Activated T-helper 2 cell treated with anti-CD3 and anti-CD28 coated beads, Interferon-gamma antibody, Interleukin-2, Interleukin-4, amounts not matched to agents 10 μg/mL and 5 μg/mL and 100 μg/mL, durations not matched to agents 14 hours and 24 hours and 36 hours (primary cell): ENCODE measurements around the gene MELTF. TPM values are rescaled to one million over a fixed set of nuclear protein-coding genes. Genes with fewer than 3 reads are reported as not detected.

Source experiments
- DNase-seq: peaks from one replicate; pipeline ENCODE4 v3.0.0; 2021; ENCODE audit warnings: low spot score
- H3K27ac Mint-ChIP-seq: one replicate; pipeline ENCODE4 v1.8.0; 2021; ENCODE audit warnings: mixed read lengths
- H3K27me3 Mint-ChIP-seq: one replicate; pipeline ENCODE4 v1.8.0; 2021; ENCODE audit warnings: low read depth, mixed read lengths
- H3K36me3 Mint-ChIP-seq: one replicate; pipeline ENCODE4 v1.8.0; 2021; ENCODE audit warnings: low read depth, mixed read lengths
- H3K4me1 Mint-ChIP-seq: one replicate; pipeline ENCODE4 v1.8.0; 2021; ENCODE audit warnings: low read depth, mixed read lengths
- H3K4me3 Mint-ChIP-seq: one replicate; pipeline ENCODE4 v1.8.0; 2021; ENCODE audit warnings: low read depth, mild to moderate bottlenecking, moderate library complexity, mixed read lengths
- H3K9me3 Mint-ChIP-seq: one replicate; pipeline ENCODE4 v1.8.0; 2021; ENCODE audit warnings: mixed read lengths
- intact Hi-C: fragments of 100-400 bp; cut with micrococcal nuclease; formaldehyde crosslinking; loops from one replicate; pipeline ENCODE4 v1.15.1; 2023
- total RNA-seq: library from RNA; stranded (reverse); gene quantifications from 2 replicates; pipeline ENCODE4 v1.2.3, GENCODE V29; 2022

Gene MELTF
- total RNA-seq, 1 donor from 2014 or later: 7.6 TPM

DNA sequence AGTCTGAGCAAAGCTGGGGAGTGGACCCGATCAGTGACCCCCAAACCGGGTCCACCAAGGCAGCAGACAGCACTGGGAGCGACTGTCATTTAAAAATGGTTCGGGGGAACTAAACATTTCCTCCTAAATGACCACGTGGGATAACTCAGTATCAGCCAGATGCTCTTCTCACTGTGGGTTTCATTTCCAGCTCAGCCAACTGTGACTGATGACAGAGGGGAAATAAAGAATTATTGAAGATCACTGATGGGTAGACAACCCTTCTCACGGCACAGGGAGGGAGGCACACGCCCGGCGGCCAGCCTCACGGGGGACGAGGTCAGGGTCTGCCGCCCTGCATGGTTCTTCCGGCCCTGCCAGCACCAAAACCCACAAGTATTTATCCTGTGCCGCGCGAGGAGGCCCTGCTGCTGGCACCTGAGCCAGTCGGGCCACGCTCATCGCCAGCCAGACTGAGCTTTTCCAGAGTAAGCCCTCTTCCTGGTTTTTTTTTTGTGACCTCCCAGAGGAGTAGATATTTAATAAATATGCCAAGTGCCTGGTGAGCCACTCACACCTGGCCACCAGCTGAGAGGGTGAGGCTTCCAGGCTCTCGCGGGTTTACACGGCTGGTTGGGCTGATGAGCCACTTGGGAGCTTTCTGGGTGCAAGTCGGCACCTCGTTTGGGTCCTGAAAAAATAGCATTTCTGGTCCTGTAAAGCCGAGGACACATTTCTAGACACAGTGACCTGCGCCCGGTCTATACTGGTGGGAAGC is 6.2 kb downstream of the MELTF start:
- Mint-ChIP-seq H3K36me3 (no peaks in the 10 kb centered on the region), H3K9me3 (no peaks in the 10 kb centered on the region), H3K27me3 (peaks cover 15% of the 10 kb centered on the region), H3K27ac (no peak overlapping the region), H3K4me3 (no peak overlapping the region), H3K4me1 (peaks cover 5% of the 10 kb centered on the region)
- DNase-seq: no peak
- intact Hi-C loops: no loop called here

DNA sequence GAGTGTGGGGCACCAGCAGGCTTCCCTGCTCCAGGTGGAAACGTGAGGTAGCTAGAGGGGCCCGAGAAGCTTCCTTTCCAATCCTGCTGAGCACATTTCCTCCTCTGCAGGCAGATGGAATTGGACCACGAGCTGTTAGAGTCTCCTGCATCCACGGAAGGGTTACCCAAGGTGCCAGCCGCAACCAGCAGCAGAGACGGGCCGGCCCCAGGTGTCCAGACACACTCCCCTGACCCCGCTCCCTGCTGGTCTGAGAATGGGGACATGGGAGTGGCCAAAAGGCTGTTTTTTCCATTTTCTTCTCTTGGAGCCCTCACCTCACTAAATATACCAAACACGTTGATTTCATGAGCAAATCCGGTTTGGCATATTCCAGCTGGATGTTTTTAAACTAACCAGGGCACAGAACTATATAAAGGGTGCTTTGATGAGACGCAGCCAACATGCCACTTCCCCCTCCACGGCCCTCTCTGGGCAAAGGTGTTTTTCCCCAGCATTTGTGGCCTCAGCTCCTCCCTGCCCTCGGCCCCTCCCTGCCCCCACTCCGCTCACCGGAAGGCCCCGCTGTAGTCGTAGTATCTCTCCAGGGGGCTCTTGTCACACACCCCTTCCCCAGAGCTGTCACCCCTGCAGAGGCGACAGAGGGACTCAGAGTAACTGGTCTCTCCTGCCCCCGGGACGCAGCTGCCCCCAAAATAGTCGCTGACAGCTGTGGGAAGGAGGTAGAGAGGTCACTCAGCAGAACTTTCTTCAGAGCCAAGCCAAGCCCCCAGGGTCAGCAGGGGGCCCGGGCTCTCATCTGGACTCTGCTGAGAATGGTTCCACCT is 7.0 kb downstream of the MELTF start:
- DNase-seq: no peak
- no peaks in the 10 kb centered on the region for H3K9me3 Mint-ChIP-seq
- peaks cover 15% of the 10 kb centered on the region for H3K27me3 Mint-ChIP-seq
- H3K4me1 Mint-ChIP-seq: peaks cover 5% of the 10 kb centered on the region
- H3K4me3 Mint-ChIP-seq: no peak overlapping the region
- no peaks in the 10 kb centered on the region for H3K36me3 Mint-ChIP-seq
- intact Hi-C loops: no loop called here
- H3K27ac Mint-ChIP-seq: no peak overlapping the region

DNA sequence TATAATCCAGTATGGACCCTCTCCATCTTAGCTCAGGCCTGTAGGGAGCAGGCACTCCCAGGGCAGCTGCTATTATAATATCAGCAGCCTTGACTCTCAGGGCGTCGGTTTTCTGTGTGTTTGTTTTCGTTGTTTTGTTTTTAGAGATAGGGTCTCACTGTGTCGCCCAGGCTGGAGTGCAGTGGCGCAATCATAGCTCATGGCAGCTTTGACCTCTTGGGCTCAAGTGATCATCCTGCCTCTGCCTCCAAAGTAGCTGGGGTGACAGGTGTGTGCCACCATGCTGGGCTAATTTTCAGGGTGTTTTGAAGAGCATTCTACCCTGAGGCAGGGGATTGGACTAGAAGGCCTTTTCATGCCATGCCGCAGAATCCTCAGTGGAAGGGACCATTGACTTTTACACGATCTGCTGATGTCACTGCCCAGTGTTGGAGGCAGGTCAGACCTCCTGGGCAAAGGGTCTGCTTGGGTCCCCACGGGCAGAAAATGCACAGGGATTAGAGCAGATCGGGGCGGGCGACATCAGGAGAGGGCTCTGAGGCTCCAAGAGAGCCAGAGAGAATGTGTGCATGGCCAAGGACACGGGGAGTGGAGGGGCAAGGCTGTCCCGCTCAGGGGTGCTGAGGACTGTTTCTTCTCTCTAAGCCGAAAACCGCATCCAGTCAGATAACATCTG is 7.8 kb downstream of the MELTF start:
- no peak overlapping the region for H3K27ac Mint-ChIP-seq
- intact Hi-C loops: no loop called here
- no peaks in the 10 kb centered on the region for H3K36me3 Mint-ChIP-seq
- H3K9me3 Mint-ChIP-seq: no peaks in the 10 kb centered on the region
- peaks cover 15% of the 10 kb centered on the region for H3K27me3 Mint-ChIP-seq
- H3K4me3 Mint-ChIP-seq: no peak overlapping the region
- DNase-seq: no peak
- H3K4me1 Mint-ChIP-seq: peaks cover 5% of the 10 kb centered on the region

DNA sequence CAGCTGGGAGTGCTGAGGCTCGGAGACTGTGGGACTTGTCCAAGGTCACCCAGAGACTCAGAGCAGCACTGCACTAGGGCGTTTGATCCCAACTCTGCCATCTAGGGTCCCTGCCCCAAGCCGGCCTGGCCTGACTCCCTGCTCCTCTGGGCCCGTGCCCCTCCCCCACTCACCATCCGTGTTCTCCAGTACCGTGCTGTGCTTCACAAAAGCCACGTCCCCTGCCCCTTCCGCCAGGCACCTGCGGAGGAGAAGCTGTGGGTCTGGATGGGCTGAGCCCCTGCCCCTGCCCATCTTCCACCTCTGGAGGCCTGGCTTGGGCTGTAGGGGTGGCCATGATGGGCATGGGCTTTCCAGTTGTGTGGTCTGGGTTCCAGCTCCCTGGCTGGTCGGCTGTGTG is 8.4 kb downstream of the MELTF start:
- Mint-ChIP-seq H3K4me1 (peaks cover 5% of the 10 kb centered on the region), H3K4me3 (no peak overlapping the region), H3K27me3 (peaks cover 15% of the 10 kb centered on the region), H3K9me3 (no peaks in the 10 kb centered on the region), H3K36me3 (no peaks in the 10 kb centered on the region), H3K27ac (no peak overlapping the region)
- no peak for DNase-seq
- intact Hi-C loops: no loop called here

DNA sequence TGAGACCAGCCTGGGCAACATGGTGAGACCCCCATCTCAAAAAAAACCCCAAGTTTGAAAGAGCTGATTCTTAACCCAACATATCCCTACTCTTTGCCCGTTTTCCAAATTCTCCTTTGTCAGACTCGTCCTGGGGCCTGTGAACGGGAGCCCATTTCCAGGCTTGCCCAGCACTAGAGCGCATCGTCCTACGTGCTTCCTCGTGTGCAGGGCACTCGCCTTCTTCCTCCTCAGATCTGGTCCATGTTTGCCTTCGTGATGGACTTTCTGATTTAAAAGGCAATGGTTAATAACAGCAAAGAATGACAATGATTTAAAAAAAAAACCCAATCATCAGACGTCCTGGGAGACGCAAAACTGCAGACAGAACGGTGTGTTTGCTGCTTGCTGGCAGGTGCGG is 10.1 kb downstream of the MELTF start:
- H3K9me3 Mint-ChIP-seq: no peaks in the 10 kb centered on the region
- no peaks in the 10 kb centered on the region for H3K36me3 Mint-ChIP-seq
- H3K27ac Mint-ChIP-seq: no peak overlapping the region
- H3K4me1 Mint-ChIP-seq: peaks cover 5% of the 10 kb centered on the region
- H3K4me3 Mint-ChIP-seq: no peak overlapping the region
- DNase-seq: no peak
- intact Hi-C loops: no loop called here
- H3K27me3 Mint-ChIP-seq: peaks cover 15% of the 10 kb centered on the region

DNA sequence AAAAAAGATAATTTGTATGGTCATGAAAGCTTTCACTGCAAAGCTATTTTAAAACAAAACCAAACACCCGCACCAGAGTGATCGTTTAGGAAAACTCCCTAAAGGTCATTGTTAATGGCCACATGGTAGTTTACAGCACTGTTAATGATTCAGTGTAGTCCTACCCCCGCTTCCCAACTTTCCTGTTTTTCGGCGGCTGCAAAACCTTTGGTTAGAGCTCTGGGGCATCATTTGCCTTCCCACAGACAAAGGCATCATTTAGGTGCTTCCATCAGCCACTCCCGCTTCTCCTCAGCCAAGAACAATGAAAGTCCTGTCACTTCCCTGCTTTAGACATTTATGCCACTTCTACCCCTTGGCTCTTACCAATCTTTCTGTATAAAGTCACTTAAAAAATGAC is 10.6 kb downstream of the MELTF start:
- Mint-ChIP-seq H3K27me3 (peaks cover 15% of the 10 kb centered on the region), H3K4me1 (peaks cover 5% of the 10 kb centered on the region), H3K4me3 (no peak overlapping the region), H3K36me3 (no peaks in the 10 kb centered on the region), H3K27ac (no peak overlapping the region), H3K9me3 (no peaks in the 10 kb centered on the region)
- DNase-seq: no peak
- intact Hi-C loops: no loop called here

DNA sequence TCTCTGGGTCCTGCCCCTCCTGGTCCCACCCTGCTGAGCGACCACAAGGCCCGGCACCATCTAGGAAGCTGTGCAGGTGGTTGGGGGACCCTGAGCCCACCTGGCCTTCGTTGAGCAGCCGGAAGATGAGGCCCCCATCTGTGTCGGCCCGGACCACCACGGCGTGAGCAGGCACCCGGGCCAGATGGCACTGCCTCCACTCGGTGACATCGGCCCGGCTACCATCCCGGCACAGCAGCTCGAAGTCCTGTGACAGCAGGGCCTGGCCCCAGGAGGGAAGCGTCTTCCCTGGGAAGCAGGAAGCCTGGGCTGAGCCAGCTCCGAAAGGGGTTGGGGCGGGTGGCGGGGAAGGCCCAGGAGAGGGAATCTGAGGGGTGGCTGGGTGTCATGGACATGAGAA is 12.6 kb downstream of the MELTF start:
- peaks cover 9% of the 10 kb centered on the region for H3K27me3 Mint-ChIP-seq
- no peak overlapping the region for H3K27ac Mint-ChIP-seq
- intact Hi-C loops: no loop called here
- no peaks in the 10 kb centered on the region for H3K36me3 Mint-ChIP-seq
- DNase-seq: no peak
- no peaks in the 10 kb centered on the region for H3K4me1 Mint-ChIP-seq
- H3K9me3 Mint-ChIP-seq: no peaks in the 10 kb centered on the region
- H3K4me3 Mint-ChIP-seq: no peak overlapping the region

DNA sequence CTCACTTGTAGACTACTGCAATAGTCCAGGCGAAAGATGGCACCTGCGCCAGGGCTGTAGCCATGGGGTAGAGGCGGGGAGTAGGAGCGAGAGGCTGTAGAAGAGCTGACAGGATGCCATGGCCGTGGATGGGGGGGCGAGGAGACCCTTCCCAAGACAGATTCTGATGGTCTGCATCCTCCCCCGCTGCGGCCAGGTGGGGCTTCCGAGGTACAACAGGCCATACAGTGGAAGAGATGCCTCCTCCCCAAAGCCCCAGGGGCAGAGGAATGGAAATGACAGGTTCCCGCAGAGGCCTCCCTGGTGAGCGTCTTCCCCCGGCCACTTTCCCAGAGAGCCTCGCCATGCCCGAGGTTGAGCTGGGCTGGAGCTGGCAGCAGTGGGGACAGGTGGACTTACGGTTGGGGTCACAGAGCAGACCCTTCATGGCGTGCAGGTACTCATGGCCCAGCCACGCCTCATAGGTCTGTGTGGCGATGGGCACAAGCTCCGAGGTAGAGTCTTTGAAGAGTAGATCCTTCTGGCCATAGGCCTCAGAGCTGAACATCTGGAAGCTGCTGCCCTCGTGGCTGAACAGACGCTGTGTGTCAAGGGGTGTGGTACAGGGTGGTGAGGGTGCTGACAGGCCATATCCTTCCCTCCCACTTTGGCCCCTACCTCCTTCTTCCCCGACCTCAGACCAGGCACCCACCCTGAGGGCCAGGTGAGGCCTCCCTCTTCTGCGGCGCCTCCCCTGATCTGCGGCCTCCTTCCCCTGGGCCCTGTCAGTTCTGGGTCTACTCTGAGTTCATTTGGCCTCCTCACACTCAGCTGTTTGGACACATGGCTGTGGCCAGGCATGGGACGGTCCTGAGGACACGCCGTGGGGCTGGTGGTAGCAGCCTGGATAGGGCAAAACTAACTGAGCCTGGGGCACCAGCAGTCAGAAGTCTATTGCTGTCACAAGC is 13.6 kb downstream of the MELTF start:
- Mint-ChIP-seq H3K9me3 (no peaks in the 10 kb centered on the region), H3K4me3 (no peak overlapping the region), H3K27me3 (peaks cover 9% of the 10 kb centered on the region), H3K36me3 (no peaks in the 10 kb centered on the region), H3K4me1 (no peaks in the 10 kb centered on the region), H3K27ac (no peak overlapping the region)
- intact Hi-C loops: no loop called here
- no peak for DNase-seq

DNA sequence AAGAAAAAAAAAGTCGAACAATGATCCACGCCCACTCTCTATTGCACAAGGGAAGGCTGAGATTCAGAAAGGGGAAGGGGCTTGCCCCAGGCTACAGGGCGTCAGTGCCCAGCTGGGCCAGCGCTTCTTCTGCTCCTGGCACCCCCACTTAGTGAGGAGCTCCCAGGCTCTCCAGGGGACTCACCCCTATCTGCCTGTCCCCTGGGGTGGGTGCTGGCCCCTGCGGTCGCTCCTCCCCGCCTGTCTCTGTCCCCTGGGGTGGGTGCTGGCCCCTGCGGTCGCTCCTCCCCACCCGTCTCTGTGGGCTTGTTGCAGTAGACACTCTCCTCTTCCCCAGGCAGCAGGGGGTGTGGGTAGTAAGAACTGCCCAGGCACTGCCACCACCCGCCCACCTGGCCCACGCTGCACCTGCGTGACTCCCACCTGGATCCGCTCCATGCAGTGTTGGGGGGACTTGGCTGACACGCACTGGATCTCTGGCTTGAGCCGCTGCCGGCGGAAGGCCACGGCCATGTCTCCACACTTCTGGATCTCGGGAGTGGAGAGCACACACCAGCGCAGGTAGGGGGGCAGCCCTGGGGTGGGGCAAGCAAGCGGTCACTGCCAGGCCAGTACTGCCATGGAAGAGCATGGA is 14.6 kb downstream of the MELTF start:
- H3K4me1 Mint-ChIP-seq: no peaks in the 10 kb centered on the region
- intact Hi-C loops: no loop called here
- H3K27ac Mint-ChIP-seq: no peak overlapping the region
- no peak for DNase-seq
- H3K4me3 Mint-ChIP-seq: no peak overlapping the region
- peaks cover 9% of the 10 kb centered on the region for H3K27me3 Mint-ChIP-seq
- H3K9me3 Mint-ChIP-seq: no peaks in the 10 kb centered on the region
- H3K36me3 Mint-ChIP-seq: no peaks in the 10 kb centered on the region

DNA sequence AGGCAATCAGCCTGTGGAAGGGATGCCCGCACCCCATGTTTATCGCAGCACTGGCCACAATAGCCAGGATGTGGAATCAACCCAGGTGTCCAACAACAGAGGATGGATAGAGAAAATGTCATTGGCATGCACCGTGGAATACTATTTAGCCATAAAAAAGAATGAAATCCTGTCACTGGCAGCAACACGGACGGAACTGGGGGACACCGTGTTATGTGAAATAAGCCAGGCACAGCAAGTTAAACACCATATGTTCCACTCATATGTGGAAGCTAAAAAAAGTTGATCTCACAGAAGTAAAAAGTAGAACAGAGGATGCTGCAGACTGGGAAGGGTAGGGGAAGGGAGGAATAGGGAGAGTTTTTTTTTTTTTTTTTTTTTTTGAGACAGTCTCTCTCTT is 15.6 kb downstream of the MELTF start:
- intact Hi-C loops: no loop called here
- H3K4me3 Mint-ChIP-seq: no peak overlapping the region
- no peaks in the 10 kb centered on the region for H3K9me3 Mint-ChIP-seq
- no peak for DNase-seq
- H3K36me3 Mint-ChIP-seq: no peaks in the 10 kb centered on the region
- H3K27me3 Mint-ChIP-seq: peaks cover 3% of the 10 kb centered on the region
- no peaks in the 10 kb centered on the region for H3K4me1 Mint-ChIP-seq
- no peak overlapping the region for H3K27ac Mint-ChIP-seq

DNA sequence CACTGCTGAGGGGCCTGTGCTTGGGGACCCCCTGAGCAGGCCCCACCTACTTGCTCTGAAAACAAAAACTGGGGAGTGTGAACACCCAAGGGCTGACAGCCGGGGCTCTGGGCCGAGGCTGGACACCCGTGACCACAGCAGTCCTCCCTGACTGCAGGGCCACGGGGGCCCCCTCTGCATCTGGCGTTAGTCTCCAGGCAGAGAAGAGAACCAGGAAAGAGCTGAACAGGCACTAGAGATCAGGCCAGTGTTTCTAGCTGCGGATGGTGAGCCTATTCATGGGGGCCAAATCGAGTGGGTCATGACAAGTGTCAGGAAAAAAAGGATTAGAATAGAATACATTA is 17.1 kb downstream of the MELTF start:
- Mint-ChIP-seq H3K27me3 (no peaks in the 10 kb centered on the region), H3K27ac (no peak overlapping the region), H3K36me3 (no peaks in the 10 kb centered on the region), H3K9me3 (no peaks in the 10 kb centered on the region), H3K4me3 (no peak overlapping the region), H3K4me1 (no peaks in the 10 kb centered on the region)
- DNase-seq: no peak
- intact Hi-C loops: no loop called here
